ENCODE results near the gene SPOPL.

SPOPL gene

DNA sequence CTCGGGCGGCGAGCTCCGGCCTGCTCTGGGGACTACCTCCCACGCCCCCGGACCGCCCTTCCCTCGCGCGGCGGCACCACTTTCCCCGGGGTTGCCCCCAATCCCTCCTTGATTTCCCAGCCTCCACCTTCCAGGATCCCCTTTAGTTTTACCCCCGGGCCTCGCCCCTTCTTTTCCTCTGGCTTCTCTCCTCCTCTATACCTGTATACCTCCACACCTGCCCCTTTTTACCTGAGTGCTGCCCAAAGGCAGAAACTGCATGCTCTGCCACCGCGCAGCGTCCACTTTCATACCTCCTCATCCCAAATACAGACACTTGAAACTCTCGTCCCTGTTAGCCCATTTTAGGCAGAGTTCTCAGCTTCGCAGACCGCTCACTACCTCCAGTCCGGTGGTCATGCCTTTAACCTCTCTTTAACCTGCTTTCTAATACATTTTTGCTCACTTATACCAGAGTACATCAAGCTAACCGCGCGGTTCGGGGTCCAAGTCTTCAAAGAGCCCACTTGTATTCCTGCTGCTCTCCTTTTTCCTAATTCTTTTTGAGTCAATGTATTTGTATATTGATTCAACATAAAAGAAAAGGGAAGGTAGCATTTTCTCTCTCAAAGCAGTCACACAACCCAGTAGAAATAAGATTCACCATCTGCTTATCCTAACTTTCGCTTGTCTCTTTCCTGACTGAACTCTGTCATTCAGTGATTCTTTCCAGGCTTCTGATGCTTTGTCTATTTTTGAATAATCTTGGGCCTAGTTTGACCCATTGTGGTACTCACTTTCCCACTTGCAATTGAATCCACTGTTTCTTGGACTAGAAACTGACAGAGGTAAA, 901 bp downstream of the SPOPL start (continued):
- no peak for TF ChIP-seq HOXA7 (CRISPR knock-in tag; IDR thresholded peaks at IDR 0.05; ENCODE audit: borderline replicate concordance)
- peak; percentile 61; the same call in 1 of the 2 replicates for TF ChIP-seq GLIS2 (tag by site-specific recombination; IDR thresholded peaks at IDR 0.05)
- no peak for TF ChIP-seq ZNF175 (tag by site-specific recombination; IDR thresholded peaks at IDR 0.05)
- TF ChIP-seq ZNF76 (tag by site-specific recombination; IDR thresholded peaks at IDR 0.05; ENCODE audit: borderline replicate concordance, low read depth): no peak
- no peak for TF ChIP-seq ZNF146 (tag by site-specific recombination; IDR thresholded peaks at IDR 0.05)
- no peak for TF ChIP-seq YY2 (tag by site-specific recombination; IDR thresholded peaks at IDR 0.05)
- TF ChIP-seq PRDM1 (tag by site-specific recombination; IDR thresholded peaks at IDR 0.05): peak; percentile 86
- TF ChIP-seq ZNF138 (tag by site-specific recombination; IDR thresholded peaks at IDR 0.05; ENCODE audit: borderline replicate concordance): no peak
- TF ChIP-seq SP7 (tag by site-specific recombination; IDR thresholded peaks at IDR 0.05): no peak
- TF ChIP-seq ZBTB20 (tag by site-specific recombination; IDR thresholded peaks at IDR 0.05): no peak; the same call in 1 of the 2 replicates
- TF ChIP-seq ZNF16 (tag by site-specific recombination; IDR thresholded peaks at IDR 0.05; ENCODE audit: low read depth): no peak
- TF ChIP-seq ZNF404 (tag by site-specific recombination; IDR thresholded peaks at IDR 0.05): no peak
- no peak for TF ChIP-seq KLF9 (tag by site-specific recombination; IDR thresholded peaks at IDR 0.05; ENCODE audit: low read depth)
- TF ChIP-seq EGR2 (tag by site-specific recombination; IDR thresholded peaks at IDR 0.05; ENCODE audit: low read depth): peak; percentile 19; the same call in 1 of the 2 replicates
- TF ChIP-seq ZNF664 (tag by site-specific recombination; IDR thresholded peaks at IDR 0.05): no peak
- TF ChIP-seq ZNF311 (tag by site-specific recombination; IDR thresholded peaks at IDR 0.05; ENCODE audit: borderline replicate concordance): no peak
- no peak for TF ChIP-seq ZNF324 (tag by site-specific recombination; IDR thresholded peaks at IDR 0.05)
- TF ChIP-seq, protein P1, sequence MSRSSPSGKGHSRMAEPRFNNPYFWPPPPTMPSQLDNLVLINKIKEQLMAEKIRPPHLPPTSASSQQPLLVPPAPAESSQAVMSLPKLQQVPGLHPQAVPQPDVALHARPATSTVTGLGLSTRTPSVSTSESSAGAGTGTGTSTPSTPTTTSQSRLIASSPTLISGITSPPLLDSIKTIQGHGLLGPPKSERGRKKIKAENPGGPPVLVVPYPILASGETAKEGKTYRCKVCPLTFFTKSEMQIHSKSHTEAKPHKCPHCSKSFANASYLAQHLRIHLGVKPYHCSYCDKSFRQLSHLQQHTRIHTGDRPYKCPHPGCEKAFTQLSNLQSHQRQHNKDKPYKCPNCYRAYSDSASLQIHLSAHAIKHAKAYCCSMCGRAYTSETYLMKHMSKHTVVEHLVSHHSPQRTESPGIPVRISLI (tag by site-specific recombination; IDR thresholded peaks at IDR 0.05): no peak
- TF ChIP-seq, protein P2, sequence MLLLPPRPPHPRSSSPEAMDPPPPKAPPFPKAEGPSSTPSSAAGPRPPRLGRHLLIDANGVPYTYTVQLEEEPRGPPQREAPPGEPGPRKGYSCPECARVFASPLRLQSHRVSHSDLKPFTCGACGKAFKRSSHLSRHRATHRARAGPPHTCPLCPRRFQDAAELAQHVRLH (tag by site-specific recombination; IDR thresholded peaks at IDR 0.05): no peak
- TF ChIP-seq ZNF670 (tag by site-specific recombination; IDR thresholded peaks at IDR 0.05; ENCODE audit: low read depth): no peak
- TF ChIP-seq SP3 (tag by site-specific recombination; IDR thresholded peaks at IDR 0.05): peak; percentile 36; the same call in 1 of the 2 replicates
- no peak for TF ChIP-seq ZNF48 (tag by site-specific recombination; IDR thresholded peaks at IDR 0.05)
- 0 out of 2 replicates have a peak, but pooled peaks have one; percentile 43 for TF ChIP-seq ZXDB (tag by site-specific recombination; IDR thresholded peaks at IDR 0.05)
- TF ChIP-seq ZNF514 (tag by site-specific recombination; IDR thresholded peaks at IDR 0.05): no peak
- TF ChIP-seq ZEB2 (tag by site-specific recombination; IDR thresholded peaks at IDR 0.05): 0 out of 2 replicates have a peak, but pooled peaks have one; percentile 36
- TF ChIP-seq, protein P3, sequence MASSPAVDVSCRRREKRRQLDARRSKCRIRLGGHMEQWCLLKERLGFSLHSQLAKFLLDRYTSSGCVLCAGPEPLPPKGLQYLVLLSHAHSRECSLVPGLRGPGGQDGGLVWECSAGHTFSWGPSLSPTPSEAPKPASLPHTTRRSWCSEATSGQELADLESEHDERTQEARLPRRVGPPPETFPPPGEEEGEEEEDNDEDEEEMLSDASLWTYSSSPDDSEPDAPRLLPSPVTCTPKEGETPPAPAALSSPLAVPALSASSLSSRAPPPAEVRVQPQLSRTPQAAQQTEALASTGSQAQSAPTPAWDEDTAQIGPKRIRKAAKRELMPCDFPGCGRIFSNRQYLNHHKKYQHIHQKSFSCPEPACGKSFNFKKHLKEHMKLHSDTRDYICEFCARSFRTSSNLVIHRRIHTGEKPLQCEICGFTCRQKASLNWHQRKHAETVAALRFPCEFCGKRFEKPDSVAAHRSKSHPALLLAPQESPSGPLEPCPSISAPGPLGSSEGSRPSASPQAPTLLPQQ (tag by site-specific recombination; IDR thresholded peaks at IDR 0.05): no peak
- TF ChIP-seq, protein P4, sequence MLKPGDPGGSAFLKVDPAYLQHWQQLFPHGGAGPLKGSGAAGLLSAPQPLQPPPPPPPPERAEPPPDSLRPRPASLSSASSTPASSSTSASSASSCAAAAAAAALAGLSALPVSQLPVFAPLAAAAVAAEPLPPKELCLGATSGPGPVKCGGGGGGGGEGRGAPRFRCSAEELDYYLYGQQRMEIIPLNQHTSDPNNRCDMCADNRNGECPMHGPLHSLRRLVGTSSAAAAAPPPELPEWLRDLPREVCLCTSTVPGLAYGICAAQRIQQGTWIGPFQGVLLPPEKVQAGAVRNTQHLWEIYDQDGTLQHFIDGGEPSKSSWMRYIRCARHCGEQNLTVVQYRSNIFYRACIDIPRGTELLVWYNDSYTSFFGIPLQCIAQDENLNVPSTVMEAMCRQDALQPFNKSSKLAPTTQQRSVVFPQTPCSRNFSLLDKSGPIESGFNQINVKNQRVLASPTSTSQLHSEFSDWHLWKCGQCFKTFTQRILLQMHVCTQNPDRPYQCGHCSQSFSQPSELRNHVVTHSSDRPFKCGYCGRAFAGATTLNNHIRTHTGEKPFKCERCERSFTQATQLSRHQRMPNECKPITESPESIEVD (tag by site-specific recombination; IDR thresholded peaks at IDR 0.05): no peak
- no peak for TF ChIP-seq ZNF133 (tag by site-specific recombination; IDR thresholded peaks at IDR 0.05)
- TF ChIP-seq ZNF132 (tag by site-specific recombination; IDR thresholded peaks at IDR 0.05; ENCODE audit: borderline replicate concordance): no peak
- no peak for TF ChIP-seq ZFP3 (tag by site-specific recombination; IDR thresholded peaks at IDR 0.05; ENCODE audit: low read depth)
- no peak for TF ChIP-seq ZFP41 (tag by site-specific recombination; IDR thresholded peaks at IDR 0.05; ENCODE audit: borderline replicate concordance)
- no peak for TF ChIP-seq ZBTB7A (tag by site-specific recombination; IDR thresholded peaks at IDR 0.05; ENCODE audit: low read depth)
- TF ChIP-seq, protein P5, sequence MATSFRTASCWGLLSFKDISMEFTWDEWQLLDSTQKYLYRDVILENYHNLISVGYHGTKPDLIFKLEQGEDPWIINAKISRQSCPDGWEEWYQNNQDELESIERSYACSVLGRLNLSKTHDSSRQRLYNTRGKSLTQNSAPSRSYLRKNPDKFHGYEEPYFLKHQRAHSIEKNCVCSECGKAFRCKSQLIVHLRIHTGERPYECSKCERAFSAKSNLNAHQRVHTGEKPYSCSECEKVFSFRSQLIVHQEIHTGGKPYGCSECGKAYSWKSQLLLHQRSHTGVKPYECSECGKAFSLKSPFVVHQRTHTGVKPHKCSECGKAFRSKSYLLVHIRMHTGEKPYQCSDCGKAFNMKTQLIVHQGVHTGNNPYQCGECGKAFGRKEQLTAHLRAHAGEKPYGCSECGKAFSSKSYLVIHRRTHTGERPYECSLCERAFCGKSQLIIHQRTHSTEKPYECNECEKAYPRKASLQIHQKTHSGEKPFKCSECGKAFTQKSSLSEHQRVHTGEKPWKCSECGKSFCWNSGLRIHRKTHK (tag by site-specific recombination; IDR thresholded peaks at IDR 0.05): no peak
- TF ChIP-seq, protein P6, sequence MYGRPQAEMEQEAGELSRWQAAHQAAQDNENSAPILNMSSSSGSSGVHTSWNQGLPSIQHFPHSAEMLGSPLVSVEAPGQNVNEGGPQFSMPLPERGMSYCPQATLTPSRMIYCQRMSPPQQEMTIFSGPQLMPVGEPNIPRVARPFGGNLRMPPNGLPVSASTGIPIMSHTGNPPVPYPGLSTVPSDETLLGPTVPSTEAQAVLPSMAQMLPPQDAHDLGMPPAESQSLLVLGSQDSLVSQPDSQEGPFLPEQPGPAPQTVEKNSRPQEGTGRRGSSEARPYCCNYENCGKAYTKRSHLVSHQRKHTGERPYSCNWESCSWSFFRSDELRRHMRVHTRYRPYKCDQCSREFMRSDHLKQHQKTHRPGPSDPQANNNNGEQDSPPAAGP (tag by site-specific recombination; IDR thresholded peaks at IDR 0.05): no peak
- TF ChIP-seq ZNF184 (tag by site-specific recombination; IDR thresholded peaks at IDR 0.05): no peak
